ENCODE data around the gene RGS18.

DNA sequence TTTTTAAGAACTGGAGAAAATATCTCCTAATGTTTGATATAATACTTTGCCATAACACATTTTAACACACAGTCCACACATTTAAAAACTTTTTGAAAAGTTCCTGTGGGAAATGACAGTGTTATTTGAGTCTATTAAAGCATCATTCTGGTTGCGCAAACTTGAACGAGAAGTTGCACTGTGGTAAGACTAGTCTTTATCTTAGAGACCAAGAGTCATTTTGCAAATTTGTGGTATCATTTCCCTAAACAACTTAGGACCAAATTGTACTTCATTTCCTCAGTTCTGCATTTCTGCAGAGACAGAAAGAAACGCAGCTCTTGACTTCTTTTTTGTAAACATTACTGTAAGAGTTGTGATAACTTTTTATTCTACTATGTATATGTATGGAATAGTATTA is at the start of gene RGS18:
- no peak for TF ChIP-seq EZH2 (IDR thresholded peaks at IDR 0.05; ENCODE audit: low read depth, unreplicated experiment)
- TF ChIP-seq, protein P1, sequence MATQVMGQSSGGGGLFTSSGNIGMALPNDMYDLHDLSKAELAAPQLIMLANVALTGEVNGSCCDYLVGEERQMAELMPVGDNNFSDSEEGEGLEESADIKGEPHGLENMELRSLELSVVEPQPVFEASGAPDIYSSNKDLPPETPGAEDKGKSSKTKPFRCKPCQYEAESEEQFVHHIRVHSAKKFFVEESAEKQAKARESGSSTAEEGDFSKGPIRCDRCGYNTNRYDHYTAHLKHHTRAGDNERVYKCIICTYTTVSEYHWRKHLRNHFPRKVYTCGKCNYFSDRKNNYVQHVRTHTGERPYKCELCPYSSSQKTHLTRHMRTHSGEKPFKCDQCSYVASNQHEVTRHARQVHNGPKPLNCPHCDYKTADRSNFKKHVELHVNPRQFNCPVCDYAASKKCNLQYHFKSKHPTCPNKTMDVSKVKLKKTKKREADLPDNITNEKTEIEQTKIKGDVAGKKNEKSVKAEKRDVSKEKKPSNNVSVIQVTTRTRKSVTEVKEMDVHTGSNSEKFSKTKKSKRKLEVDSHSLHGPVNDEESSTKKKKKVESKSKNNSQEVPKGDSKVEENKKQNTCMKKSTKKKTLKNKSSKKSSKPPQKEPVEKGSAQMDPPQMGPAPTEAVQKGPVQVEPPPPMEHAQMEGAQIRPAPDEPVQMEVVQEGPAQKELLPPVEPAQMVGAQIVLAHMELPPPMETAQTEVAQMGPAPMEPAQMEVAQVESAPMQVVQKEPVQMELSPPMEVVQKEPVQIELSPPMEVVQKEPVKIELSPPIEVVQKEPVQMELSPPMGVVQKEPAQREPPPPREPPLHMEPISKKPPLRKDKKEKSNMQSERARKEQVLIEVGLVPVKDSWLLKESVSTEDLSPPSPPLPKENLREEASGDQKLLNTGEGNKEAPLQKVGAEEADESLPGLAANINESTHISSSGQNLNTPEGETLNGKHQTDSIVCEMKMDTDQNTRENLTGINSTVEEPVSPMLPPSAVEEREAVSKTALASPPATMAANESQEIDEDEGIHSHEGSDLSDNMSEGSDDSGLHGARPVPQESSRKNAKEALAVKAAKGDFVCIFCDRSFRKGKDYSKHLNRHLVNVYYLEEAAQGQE (IDR thresholded peaks at IDR 0.05; ENCODE audit: unreplicated experiment) = no peak
- TF ChIP-seq, protein P2, sequence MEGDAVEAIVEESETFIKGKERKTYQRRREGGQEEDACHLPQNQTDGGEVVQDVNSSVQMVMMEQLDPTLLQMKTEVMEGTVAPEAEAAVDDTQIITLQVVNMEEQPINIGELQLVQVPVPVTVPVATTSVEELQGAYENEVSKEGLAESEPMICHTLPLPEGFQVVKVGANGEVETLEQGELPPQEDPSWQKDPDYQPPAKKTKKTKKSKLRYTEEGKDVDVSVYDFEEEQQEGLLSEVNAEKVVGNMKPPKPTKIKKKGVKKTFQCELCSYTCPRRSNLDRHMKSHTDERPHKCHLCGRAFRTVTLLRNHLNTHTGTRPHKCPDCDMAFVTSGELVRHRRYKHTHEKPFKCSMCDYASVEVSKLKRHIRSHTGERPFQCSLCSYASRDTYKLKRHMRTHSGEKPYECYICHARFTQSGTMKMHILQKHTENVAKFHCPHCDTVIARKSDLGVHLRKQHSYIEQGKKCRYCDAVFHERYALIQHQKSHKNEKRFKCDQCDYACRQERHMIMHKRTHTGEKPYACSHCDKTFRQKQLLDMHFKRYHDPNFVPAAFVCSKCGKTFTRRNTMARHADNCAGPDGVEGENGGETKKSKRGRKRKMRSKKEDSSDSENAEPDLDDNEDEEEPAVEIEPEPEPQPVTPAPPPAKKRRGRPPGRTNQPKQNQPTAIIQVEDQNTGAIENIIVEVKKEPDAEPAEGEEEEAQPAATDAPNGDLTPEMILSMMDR (conservative IDR thresholded peaks at IDR 0.05; ENCODE audit: low read depth in 2 of 2) = no peak
- TF ChIP-seq POLR2AphosphoS5 (IDR thresholded peaks at IDR 0.05; ENCODE audit: low read depth) = no peak
- TF ChIP-seq CREB1 (CRISPR knock-in tag; IDR thresholded peaks at IDR 0.05; ENCODE audit: low read depth) = no peak
